ENCODE measurements around the gene DAD1.
"Not testable (repeated sequence)": the region's sequence is repeated elsewhere in the genome, so short reads cannot be mapped to it uniquely, and the experiment has no call there.

The DAD1 gene

DNA sequence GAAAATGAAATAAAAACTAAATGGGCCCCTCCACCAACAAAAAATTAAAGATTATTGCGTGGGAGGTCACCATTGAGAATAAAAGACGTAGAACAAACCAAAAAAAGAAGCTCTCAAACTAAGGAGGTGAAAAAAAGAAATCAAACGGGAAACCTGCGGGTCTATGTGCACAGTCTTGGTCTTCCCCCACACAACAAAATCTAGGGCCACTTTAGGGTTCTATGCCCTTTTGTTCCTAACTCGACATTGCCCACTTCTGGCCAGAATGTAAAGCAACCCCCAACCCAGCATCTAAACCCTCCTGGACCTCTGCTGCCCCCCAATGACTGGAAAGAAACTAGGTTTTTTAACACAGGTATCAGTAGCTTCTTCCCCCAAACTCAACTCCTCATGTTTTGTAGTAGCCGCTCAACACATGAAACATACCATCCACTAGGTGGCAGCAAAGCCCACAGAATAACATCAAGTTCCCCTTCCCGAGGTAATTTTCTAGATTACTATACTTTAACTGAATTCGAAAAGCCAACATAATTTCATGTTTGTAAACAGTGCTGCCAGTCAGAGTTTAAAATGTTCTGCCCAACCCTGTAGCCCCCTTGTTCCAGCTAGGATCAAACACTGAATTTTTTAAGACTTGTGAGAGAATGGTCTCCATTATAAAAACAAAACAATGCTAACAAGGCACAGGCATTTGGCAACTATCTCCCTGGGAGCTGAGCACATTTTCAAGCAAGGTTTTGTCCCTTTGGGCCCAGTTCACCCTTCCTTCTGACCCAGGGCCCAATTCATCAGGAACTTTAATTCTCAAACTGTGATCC lies 18.7 kb downstream of the DAD1 start:
- DNase-seq (ENCODE audit: extremely low read depth, insufficient read length) = peak; percentile 76
- peak overlapping the region; percentile 41 for H3K4me3 ChIP-seq (replicated peaks; ENCODE audit: low read depth, low read length)
- H3K27me3 ChIP-seq (replicated peaks; ENCODE audit: control insufficient read depth, insufficient read depth, low read length) = no peaks in the 10 kb centered on the region
- H3K36me3 ChIP-seq (ENCODE audit: control insufficient read depth, insufficient read depth, low read length) = peaks cover 5% of the 10 kb centered on the region
- TF ChIP-seq, protein P1, sequence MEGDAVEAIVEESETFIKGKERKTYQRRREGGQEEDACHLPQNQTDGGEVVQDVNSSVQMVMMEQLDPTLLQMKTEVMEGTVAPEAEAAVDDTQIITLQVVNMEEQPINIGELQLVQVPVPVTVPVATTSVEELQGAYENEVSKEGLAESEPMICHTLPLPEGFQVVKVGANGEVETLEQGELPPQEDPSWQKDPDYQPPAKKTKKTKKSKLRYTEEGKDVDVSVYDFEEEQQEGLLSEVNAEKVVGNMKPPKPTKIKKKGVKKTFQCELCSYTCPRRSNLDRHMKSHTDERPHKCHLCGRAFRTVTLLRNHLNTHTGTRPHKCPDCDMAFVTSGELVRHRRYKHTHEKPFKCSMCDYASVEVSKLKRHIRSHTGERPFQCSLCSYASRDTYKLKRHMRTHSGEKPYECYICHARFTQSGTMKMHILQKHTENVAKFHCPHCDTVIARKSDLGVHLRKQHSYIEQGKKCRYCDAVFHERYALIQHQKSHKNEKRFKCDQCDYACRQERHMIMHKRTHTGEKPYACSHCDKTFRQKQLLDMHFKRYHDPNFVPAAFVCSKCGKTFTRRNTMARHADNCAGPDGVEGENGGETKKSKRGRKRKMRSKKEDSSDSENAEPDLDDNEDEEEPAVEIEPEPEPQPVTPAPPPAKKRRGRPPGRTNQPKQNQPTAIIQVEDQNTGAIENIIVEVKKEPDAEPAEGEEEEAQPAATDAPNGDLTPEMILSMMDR (IDR thresholded peaks at IDR 0.05; ENCODE audit: insufficient read depth, low read length, poor library complexity, severe bottlenecking) = peak; percentile 97

DNA sequence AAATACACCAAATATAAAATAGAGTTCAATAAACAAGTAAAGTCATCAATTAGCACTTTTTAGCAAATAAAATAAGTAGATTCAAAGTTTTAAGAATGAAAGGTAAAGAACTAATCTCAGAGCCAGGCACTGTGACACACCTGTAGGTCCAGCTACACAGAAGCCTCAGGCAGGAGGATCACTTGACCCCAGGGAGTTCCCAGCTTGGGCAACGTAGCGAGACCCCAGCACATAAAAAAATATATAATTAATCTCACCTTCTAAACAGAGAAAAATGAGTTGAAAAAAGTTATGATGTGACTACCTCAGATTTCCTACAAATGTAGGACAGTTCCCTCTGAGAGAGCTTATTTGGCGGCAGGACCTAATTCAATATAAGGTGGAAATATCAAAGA lies 19.3 kb downstream of the DAD1 start:
- H3K36me3 ChIP-seq (ENCODE audit: control insufficient read depth, insufficient read depth, low read length) = peaks cover 5% of the 10 kb centered on the region
- no peak for DNase-seq (ENCODE audit: extremely low read depth, insufficient read length)
- peak overlapping the region; percentile 41 for H3K4me3 ChIP-seq (replicated peaks; ENCODE audit: low read depth, low read length)
- TF ChIP-seq, protein P1 (IDR thresholded peaks at IDR 0.05; ENCODE audit: insufficient read depth, low read length, poor library complexity, severe bottlenecking) = no peak
- no peaks in the 10 kb centered on the region for H3K27me3 ChIP-seq (replicated peaks; ENCODE audit: control insufficient read depth, insufficient read depth, low read length)

DNA sequence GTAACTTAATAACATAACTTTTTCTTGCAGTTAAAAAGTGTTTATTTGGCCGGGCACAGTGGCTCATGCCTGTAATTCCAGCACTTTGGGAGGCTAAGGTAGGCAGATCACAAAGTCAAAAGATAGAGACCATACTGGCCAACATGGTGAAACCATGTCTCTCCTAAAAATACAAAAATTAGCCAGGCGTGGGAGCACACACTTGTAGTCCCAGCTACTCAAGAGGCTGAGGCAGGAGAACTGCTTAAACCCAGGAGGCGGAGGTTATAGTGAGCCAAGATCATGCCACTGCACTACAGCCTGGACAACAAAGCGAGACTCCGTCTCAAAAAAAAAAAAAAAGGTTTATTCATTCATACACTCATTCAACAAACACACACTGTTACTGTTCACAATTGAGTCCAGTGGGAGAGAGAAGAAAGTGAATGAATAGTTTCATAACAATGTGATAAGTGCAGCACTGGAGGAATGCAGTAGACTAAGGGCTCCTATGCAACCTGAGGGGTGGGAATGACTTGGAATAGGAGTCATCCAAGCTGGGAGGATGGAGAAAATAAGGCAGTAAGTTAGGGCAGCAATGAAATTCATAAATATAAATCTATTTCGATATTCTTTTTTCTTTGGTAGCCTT lies 19.8 kb downstream of the DAD1 start:
- no peak overlapping the region for H3K4me3 ChIP-seq (replicated peaks; ENCODE audit: low read depth, low read length)
- no peak for DNase-seq (ENCODE audit: extremely low read depth, insufficient read length)
- TF ChIP-seq, protein P1 (IDR thresholded peaks at IDR 0.05; ENCODE audit: insufficient read depth, low read length, poor library complexity, severe bottlenecking) = no peak
- H3K36me3 ChIP-seq (ENCODE audit: control insufficient read depth, insufficient read depth, low read length) = peaks cover 5% of the 10 kb centered on the region
- no peaks in the 10 kb centered on the region for H3K27me3 ChIP-seq (replicated peaks; ENCODE audit: control insufficient read depth, insufficient read depth, low read length)

DNA sequence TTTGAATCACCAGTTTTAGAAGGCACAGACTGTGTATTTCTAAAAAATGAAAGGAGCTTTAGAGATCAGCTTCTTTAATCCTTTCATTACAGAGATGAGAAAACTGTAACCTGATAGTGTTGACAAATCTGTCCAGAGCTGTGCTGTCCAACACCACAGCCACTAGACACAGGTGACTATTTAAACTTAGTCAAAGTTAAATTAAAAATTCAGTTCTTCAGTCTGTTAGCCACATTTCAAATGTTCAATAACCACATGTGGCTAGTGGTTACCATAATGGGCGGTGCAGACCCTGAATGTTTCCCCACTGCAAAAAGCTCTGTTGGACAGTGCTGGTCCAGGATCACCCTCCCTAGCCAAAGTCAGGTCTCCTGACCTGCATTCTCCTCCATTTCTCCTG lies 21.6 kb downstream of the DAD1 start:
- Histone ChIP-seq H3K27me3 (replicated peaks; ENCODE audit: control insufficient read depth, insufficient read depth, low read length) (no peaks in the 10 kb centered on the region), H3K4me3 (replicated peaks; ENCODE audit: low read depth, low read length) (no peak overlapping the region), H3K36me3 (ENCODE audit: control insufficient read depth, insufficient read depth, low read length) (no peaks in the 10 kb centered on the region; the same call in none of the 2 replicates)
- TF ChIP-seq, protein P1 (IDR thresholded peaks at IDR 0.05; ENCODE audit: insufficient read depth, low read length, poor library complexity, severe bottlenecking) = no peak
- DNase-seq (ENCODE audit: extremely low read depth, insufficient read length) = no peak

DNA sequence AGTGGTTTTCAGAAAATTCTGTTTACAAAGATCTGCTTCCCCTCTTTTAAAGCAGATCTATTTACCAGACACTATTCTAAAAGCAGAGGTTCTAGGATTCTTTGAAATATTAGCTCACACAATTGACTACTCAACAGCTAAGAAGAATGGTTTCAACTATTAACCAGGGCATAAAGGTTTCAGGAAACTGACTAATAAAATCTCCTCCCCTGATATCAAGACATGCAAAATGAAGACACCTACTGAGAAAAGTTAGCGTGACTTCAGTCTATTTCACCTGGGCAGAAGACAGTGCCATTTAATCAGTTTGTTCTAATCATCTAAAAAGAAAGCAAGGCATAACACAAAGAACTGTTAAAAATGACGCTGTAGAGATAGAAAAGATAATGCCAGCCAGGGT lies 22.2 kb downstream of the DAD1 start:
- no peaks in the 10 kb centered on the region for H3K27me3 ChIP-seq (replicated peaks; ENCODE audit: control insufficient read depth, insufficient read depth, low read length)
- no peak overlapping the region for H3K4me3 ChIP-seq (replicated peaks; ENCODE audit: low read depth, low read length)
- TF ChIP-seq, protein P1 (IDR thresholded peaks at IDR 0.05; ENCODE audit: insufficient read depth, low read length, poor library complexity, severe bottlenecking) = no peak
- DNase-seq (ENCODE audit: extremely low read depth, insufficient read length) = no peak
- no peaks in the 10 kb centered on the region; the same call in none of the 2 replicates for H3K36me3 ChIP-seq (ENCODE audit: control insufficient read depth, insufficient read depth, low read length)

DNA sequence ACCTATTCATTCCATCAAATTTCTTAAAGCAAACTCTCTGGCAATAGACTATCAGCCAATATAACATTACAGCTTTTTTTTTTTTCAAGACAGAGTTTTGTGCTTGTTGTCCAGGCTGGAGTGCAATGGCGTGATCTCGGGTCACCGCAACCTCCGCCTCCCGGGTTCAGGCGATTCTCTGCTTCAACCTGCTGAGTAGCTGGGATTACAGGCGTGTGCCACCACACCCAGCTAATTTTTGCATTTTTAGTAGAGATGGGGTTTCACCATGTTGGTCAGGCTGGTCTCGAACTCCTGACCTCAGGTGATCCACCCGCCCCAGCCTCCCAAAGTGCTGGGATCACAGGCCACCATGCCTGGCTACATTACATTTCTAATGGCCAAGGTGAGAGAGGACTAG lies 22.8 kb downstream of the DAD1 start:
- not testable (repeated sequence) for H3K36me3 ChIP-seq (ENCODE audit: control insufficient read depth, insufficient read depth, low read length); H3K27me3 ChIP-seq (replicated peaks; ENCODE audit: control insufficient read depth, insufficient read depth, low read length); H3K4me3 ChIP-seq (replicated peaks; ENCODE audit: low read depth, low read length); DNase-seq (ENCODE audit: extremely low read depth, insufficient read length)
